Keratinocyte (primary cell): ENCODE data around the gene MCEE. TPM values are rescaled to one million over a fixed set of nuclear protein-coding genes. Genes with fewer than 3 reads are reported as not detected.

Source experiments
- DNase-seq: peaks from one replicate; pipeline ENCODE4 v3.0.0-alpha.2; 2011; ENCODE audit warnings: low read depth, missing footprints, low spot score
- FAIRE-seq: peaks from 2 replicates; lab custom pipeline; 2011; peaks lifted over from hg19 to GRCh38; lab: Jason Lieb, UNC
- H2AFZ ChIP-seq: 2 replicates; pipeline ENCODE4 v1.6.0; 2012; ENCODE audit warnings: low read length, control low read depth, inconsistent platforms; ENCODE audit not compliant: control insufficient read depth
- H3K27ac ChIP-seq: 2 replicates; pipeline ENCODE4 v1.5.1; 2011; ENCODE audit warnings: low read length; ENCODE audit not compliant: control insufficient read depth, insufficient read depth
- H3K27me3 ChIP-seq: 3 replicates; pipeline ENCODE4 v1.6.0; 2011; ENCODE audit warnings: low read length; ENCODE audit not compliant: control insufficient read depth, insufficient read depth; ENCODE audit errors: extremely low read depth
- H3K36me3 ChIP-seq, 2 experiments: 2 replicates in 1 of 2; 3 replicates in 1 of 2; pipeline ENCODE4 v1.5.1; 2011; ENCODE audit warnings: low read length in 2 of 2, mild to moderate bottlenecking in 1 of 2; ENCODE audit not compliant: control insufficient read depth in 2 of 2, insufficient read depth in 2 of 2; ENCODE audit errors: extremely low read depth in 1 of 2
- H3K4me1 ChIP-seq: 3 replicates; pipeline ENCODE4 v1.5.1; 2011; ENCODE audit warnings: low read length; ENCODE audit not compliant: control insufficient read depth, insufficient read depth; ENCODE audit errors: extremely low read depth
- H3K4me2 ChIP-seq: 3 replicates; pipeline ENCODE4 v1.6.0; 2011; ENCODE audit warnings: low read depth, low read length; ENCODE audit not compliant: control insufficient read depth, insufficient read depth; ENCODE audit errors: extremely low read depth
- H3K4me3 ChIP-seq, 3 experiments: fragments of 200-600 bp in 1 of 3; sonication (generic) in 1 of 3; 2 replicates in 2 of 3; 3 replicates in 1 of 3; pipeline ENCODE4 v1.5.1; 2011 to 2016; ENCODE audit warnings: low read length in 3 of 3, mild to moderate bottlenecking in 3 of 3, control low read depth in 2 of 3, inconsistent platforms in 1 of 3, low read depth in 1 of 3, mixed read lengths in 1 of 3, mixed run types in 1 of 3, moderate library complexity in 1 of 3; ENCODE audit not compliant: control insufficient read depth in 2 of 3, insufficient read depth in 2 of 3; ENCODE audit errors: extremely low read depth in 1 of 3
- H3K79me2 ChIP-seq: 2 replicates; pipeline ENCODE4 v1.6.0; 2012; ENCODE audit warnings: low read length; ENCODE audit not compliant: control insufficient read depth, insufficient read depth
- H3K9ac ChIP-seq: 3 replicates; pipeline ENCODE4 v1.6.0; 2011; ENCODE audit warnings: low read length; ENCODE audit not compliant: control insufficient read depth, insufficient read depth; ENCODE audit errors: extremely low read depth
- H3K9me1 ChIP-seq: 3 replicates; pipeline ENCODE4 v1.6.0; 2011; ENCODE audit warnings: low read length; ENCODE audit not compliant: control insufficient read depth, insufficient read depth; ENCODE audit errors: extremely low read depth
- H3K9me3 ChIP-seq: 2 replicates; pipeline ENCODE4 v1.5.1; 2012; ENCODE audit warnings: low read depth, low read length; ENCODE audit not compliant: control insufficient read depth
- H4K20me1 ChIP-seq: 3 replicates; pipeline ENCODE4 v1.6.0; 2011; ENCODE audit warnings: low read length; ENCODE audit not compliant: control insufficient read depth, insufficient read depth; ENCODE audit errors: extremely low read depth
- EZH2 ChIP-seq: IDR thresholded peaks from one replicate; pipeline ENCODE4 v1.6.1; 2012; ENCODE audit warnings: inconsistent platforms, mild to moderate bottlenecking, low read length, moderate library complexity
- dilution Hi-C: fragments of 300-500 bp; cut with MboI; formaldehyde crosslinking; loops from one replicate; pipeline ENCODE4 v1.7.0; 2020; ENCODE audit warnings: low sequenced_read_pairs; ENCODE audit not compliant: extremely low pct_ligation_motif_present
- polyA plus RNA-seq, 5 experiments: library from polyadenylated mRNA; depleted of rRNA in 3 of 5; stranded (reverse) in 3 of 5; stranded (forward) in 1 of 5; unstranded in 1 of 5; fragments of >200 nt; gene quantifications; 1 replicate in 1 of 5; 2 replicates in 3 of 5; 3 replicates in 1 of 5; pipeline versions ENCODE4 v1.2.1 to v1.2.3, GENCODE V29; 2011 to 2012; ENCODE audit warnings: missing spikeins in 2 of 5, low read depth in 1 of 5, low replicate concordance in 1 of 5
- TF ChIP-seq, protein P1 (sequence below), 3 experiments: IDR thresholded peaks in 1 of 3; conservative IDR thresholded peaks in 1 of 3; optimal IDR thresholded peaks in 1 of 3; 2 replicates in 2 of 3; 3 replicates in 1 of 3; pipeline versions ENCODE3 to v1.5.1; 2011; ENCODE audit warnings: low read length in 3 of 3, mild to moderate bottlenecking in 3 of 3, moderate library complexity in 2 of 3, control low read depth in 1 of 3, inconsistent platforms in 1 of 3; ENCODE audit not compliant: insufficient read depth in 2 of 3; ENCODE audit errors: extremely low read depth in 1 of 3

Gene MCEE
- polyA plus RNA-seq, 1 donor (not counting 4 experiments of a cell fraction or from before 2014, with no cell fraction given), result 7.4 TPM

DNA sequence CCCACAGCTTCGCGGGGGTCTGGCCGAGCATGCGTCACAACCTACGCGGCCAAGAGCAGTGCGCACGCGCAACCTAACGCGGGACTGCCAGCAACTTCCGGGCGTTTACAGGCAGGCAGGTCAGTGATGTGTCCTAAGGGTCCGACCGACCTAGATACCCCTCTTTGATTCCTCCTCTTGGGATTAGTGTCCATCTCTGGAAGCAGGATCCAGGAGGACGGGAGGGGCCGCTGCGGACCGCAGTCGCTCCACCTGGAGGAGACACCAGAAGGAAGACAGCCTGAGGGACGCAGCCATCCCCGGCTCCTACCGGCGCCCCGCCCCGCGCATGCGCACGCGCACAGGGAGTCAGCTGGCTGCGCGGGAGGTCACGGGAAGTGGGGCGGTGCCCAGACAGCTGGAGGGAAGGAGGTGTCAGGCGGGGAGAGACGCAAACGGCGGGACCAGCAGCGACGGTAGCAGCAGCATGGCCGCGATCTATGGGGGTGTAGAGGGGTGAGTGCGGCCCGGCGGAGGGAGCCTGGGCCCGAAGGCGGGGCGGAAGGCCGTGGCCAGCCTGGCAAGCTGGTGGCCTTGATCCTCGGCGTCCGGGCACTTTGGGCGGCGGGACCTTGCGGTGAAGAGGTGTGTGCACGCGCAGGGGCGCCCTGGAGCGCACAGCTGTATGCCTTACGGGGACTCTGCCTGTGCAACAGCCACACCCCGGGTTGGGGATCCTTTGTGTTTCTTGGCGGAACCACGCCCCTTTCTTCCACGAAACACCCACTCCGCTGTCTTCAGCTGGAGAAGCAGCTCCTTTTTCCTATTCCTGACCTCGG lies 61.6 kb downstream of the MCEE start, which contains the start of gene NAGK:
Gene NAGK (plus strand): TSS at position 431 of the 818 bp plus-strand sequence. CDS start 36 bp downstream, at position 467.
- peaks cover 2 to 6% of the 10 kb centered on the region in 2 experiments for H3K36me3 ChIP-seq
- peak within 1 kb of the TSS; percentile 73 for H3K4me2 ChIP-seq
- H3K4me3 ChIP-seq, result peak within 1 kb of the TSS; percentile 73 to 91 (median 87)
- peak within 1 kb of the TSS; percentile 92 for H3K27ac ChIP-seq
- H3K27me3 ChIP-seq, result no peaks in the 10 kb centered on the region
- H2AFZ ChIP-seq, result peak within 1 kb of the TSS; percentile 98
- peaks cover 64% of the 10 kb centered on the region for H3K4me1 ChIP-seq
- no peak for FAIRE-seq
- H3K79me2 ChIP-seq, result peaks cover 13% of the 10 kb centered on the region
- peak; percentile 77 for DNase-seq
- no peaks in the 10 kb centered on the region for H4K20me1 ChIP-seq
- dilution Hi-C loops, result no loop called here
- peak within 1 kb of the TSS; percentile 91 for H3K9ac ChIP-seq
- no peaks in the 10 kb centered on the region for H3K9me3 ChIP-seq
- TF ChIP-seq, protein P1, sequence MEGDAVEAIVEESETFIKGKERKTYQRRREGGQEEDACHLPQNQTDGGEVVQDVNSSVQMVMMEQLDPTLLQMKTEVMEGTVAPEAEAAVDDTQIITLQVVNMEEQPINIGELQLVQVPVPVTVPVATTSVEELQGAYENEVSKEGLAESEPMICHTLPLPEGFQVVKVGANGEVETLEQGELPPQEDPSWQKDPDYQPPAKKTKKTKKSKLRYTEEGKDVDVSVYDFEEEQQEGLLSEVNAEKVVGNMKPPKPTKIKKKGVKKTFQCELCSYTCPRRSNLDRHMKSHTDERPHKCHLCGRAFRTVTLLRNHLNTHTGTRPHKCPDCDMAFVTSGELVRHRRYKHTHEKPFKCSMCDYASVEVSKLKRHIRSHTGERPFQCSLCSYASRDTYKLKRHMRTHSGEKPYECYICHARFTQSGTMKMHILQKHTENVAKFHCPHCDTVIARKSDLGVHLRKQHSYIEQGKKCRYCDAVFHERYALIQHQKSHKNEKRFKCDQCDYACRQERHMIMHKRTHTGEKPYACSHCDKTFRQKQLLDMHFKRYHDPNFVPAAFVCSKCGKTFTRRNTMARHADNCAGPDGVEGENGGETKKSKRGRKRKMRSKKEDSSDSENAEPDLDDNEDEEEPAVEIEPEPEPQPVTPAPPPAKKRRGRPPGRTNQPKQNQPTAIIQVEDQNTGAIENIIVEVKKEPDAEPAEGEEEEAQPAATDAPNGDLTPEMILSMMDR (optimal IDR thresholded peaks at IDR 0.05 in 1 of 3, IDR thresholded peaks at IDR 0.05 in 1 of 3, conservative IDR thresholded peaks at IDR 0.05 in 1 of 3; ENCODE audit: extremely low read depth in 1 of 3, insufficient read depth in 2 of 3, low read length in 3 of 3), result peak in 1 of 3 experiments; percentile 4
- TF ChIP-seq EZH2, result no peak
- H3K9me1 ChIP-seq, result peaks cover 4% of the 10 kb centered on the region

DNA sequence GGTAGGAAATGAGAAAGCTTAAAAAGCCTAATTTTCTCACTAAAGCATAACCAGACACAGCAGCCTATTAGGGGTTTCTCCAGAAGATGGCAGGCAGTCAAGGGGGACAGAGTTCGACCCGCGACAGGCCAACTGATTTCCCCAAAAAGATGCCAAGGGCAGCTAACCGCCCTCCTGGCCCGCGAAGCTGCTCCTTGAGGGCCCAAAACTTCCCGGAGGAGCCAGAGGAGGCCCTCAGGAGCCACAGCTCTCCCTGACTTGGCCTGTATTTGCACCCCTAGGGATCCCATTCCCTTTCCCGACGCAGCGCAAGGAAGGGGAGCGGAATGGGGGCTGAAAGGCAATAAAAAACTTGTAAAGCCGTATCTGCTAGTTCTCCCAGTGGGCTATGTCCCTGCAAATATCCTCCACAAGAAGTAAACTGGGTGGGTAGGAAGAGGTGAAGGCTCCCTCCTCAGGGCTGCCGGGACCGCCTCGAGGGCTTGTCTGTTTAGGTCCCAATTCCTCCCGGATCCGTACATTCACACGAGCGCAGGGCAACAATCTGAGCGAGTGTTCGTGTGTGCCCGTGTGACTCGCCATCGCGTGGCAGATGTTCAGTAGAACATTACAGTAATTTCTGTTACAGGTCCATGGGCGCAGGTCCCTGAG lies 62.3 kb downstream of the MCEE start:
- Histone ChIP-seq H3K4me3 (peak overlapping the region; percentile 73 to 91 (median 87)), H4K20me1 (no peaks in the 10 kb centered on the region), H3K4me2 (peak overlapping the region; percentile 73), H3K9me1 (peaks cover 4% of the 10 kb centered on the region), H2AFZ (peak overlapping the region; percentile 98), H3K27me3 (no peaks in the 10 kb centered on the region), H3K4me1 (peaks cover 64% of the 10 kb centered on the region), H3K27ac (peak overlapping the region; percentile 92), H3K79me2 (peaks cover 8% of the 10 kb centered on the region), H3K36me3 (peaks cover 0 to under 1% of the 10 kb centered on the region in 2 experiments), H3K9me3 (no peaks in the 10 kb centered on the region), H3K9ac (peak overlapping the region; percentile 91)
- DNase-seq (no peak), FAIRE-seq (no peak)
- dilution Hi-C loops, result no loop called here
- TF ChIP-seq EZH2, result no peak
- TF ChIP-seq, protein P1 (optimal IDR thresholded peaks at IDR 0.05 in 1 of 3, IDR thresholded peaks at IDR 0.05 in 1 of 3, conservative IDR thresholded peaks at IDR 0.05 in 1 of 3; ENCODE audit: extremely low read depth in 1 of 3, insufficient read depth in 2 of 3, low read length in 3 of 3), result peak in 1 of 3 experiments; percentile 7
